ENCODE measurements around the gene SBF2.

SBF2 gene

GRCh38 chr11:10287766-10288715, 6.0 kb downstream of the SBF2 start:
- Histone ChIP-seq H3K27ac (no peak overlapping the region), H3K4me3 (no peak overlapping the region)
- TF ChIP-seq, protein P1, sequence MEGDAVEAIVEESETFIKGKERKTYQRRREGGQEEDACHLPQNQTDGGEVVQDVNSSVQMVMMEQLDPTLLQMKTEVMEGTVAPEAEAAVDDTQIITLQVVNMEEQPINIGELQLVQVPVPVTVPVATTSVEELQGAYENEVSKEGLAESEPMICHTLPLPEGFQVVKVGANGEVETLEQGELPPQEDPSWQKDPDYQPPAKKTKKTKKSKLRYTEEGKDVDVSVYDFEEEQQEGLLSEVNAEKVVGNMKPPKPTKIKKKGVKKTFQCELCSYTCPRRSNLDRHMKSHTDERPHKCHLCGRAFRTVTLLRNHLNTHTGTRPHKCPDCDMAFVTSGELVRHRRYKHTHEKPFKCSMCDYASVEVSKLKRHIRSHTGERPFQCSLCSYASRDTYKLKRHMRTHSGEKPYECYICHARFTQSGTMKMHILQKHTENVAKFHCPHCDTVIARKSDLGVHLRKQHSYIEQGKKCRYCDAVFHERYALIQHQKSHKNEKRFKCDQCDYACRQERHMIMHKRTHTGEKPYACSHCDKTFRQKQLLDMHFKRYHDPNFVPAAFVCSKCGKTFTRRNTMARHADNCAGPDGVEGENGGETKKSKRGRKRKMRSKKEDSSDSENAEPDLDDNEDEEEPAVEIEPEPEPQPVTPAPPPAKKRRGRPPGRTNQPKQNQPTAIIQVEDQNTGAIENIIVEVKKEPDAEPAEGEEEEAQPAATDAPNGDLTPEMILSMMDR (IDR thresholded peaks at IDR 0.05), result no peak
- no peak for DNase-seq (ENCODE audit: low spot score)

GRCh38 chr11:10287140-10287539, 6.9 kb downstream of the SBF2 start:
- TF ChIP-seq, protein P1 (IDR thresholded peaks at IDR 0.05), result no peak
- no peak for DNase-seq (ENCODE audit: low spot score)
- no peak overlapping the region for H3K4me3 ChIP-seq
- no peak overlapping the region for H3K27ac ChIP-seq

GRCh38 chr11:10285148-10285802, 8.7 kb downstream of the SBF2 start:
- Histone ChIP-seq H3K27ac (no peak overlapping the region), H3K4me3 (no peak overlapping the region)
- TF ChIP-seq, protein P1 (IDR thresholded peaks at IDR 0.05), result no peak
- DNase-seq (ENCODE audit: low spot score), result no peak

- H3K4me3 ChIP-seq, result no peak overlapping the region
- TF ChIP-seq, protein P1 (IDR thresholded peaks at IDR 0.05), result no peak
- no peak overlapping the region for H3K27ac ChIP-seq
- no peak for DNase-seq (ENCODE audit: low spot score)
These were observed 10.0 kb downstream of the SBF2 start for GRCh38 chr11:10283991-10284390.

DNA sequence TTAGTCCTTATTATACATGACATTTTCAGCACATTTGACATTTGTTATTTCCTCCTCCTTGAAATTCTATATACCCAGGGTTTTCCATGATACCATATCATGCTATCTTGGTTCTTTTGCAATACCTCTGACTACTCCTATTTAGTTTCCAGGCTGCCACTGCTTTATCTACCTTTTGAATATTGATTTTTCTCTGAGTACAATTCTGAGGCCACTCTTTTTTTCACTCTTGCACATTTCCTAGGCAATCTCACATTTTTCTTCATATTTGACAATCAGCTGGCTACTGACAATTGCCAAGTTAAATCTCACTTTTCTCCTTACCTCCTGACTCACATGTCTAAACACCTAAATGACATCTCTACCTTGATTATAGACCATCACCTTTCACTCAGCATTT, 11.9 kb downstream of the SBF2 start:
- no peak overlapping the region for H3K27ac ChIP-seq
- DNase-seq (ENCODE audit: low spot score), result no peak
- TF ChIP-seq, protein P1 (IDR thresholded peaks at IDR 0.05), result no peak
- no peak overlapping the region for H3K4me3 ChIP-seq

- TF ChIP-seq, protein P1 (IDR thresholded peaks at IDR 0.05), result no peak
- Histone ChIP-seq H3K4me3 (no peak overlapping the region), H3K27ac (no peak overlapping the region)
- no peak for DNase-seq (ENCODE audit: low spot score)
These were observed 18.3 kb downstream of the SBF2 start for GRCh38 chr11:10275714-10276113.
